ENCODE data around the gene PBLD.

- TF ChIP-seq GATA3 (IDR thresholded peaks at IDR 0.05; ENCODE audit: low read depth, low read length) (no peak), GATA2 (IDR thresholded peaks at IDR 0.05; ENCODE audit: low read depth, low read length) (no peak)
These were observed 33.9 kb upstream of the PBLD start for GRCh38 chr10:68366600-68366999.

All from SH-SY5Y (cell line).